HepG2 (cell line): ENCODE results near the gene NUDT8. TPM values are rescaled to one million over a fixed set of nuclear protein-coding genes. Genes with fewer than 3 reads are reported as not detected.

Experiments
- ISX ChIP-seq: sonication (generic); formaldehyde crosslinking; conservative IDR thresholded peaks from 2 replicates; pipeline ENCODE4 v1.5.0; 2020; ENCODE audit warnings: missing genetic modification reagents
- JUNB ChIP-seq: sonication (generic); formaldehyde crosslinking; IDR thresholded peaks from 2 replicates; pipeline ENCODE4 v1.8.0; 2022; ENCODE audit warnings: missing genetic modification reagents, mild to moderate bottlenecking, borderline replicate concordance
- RFXANK ChIP-seq: IDR thresholded peaks from 2 replicates; pipeline ENCODE4 v1.6.1; 2016
- RXRA ChIP-seq: sonication (generic); formaldehyde crosslinking; IDR thresholded peaks from 2 replicates; pipeline ENCODE4 v1.5.1; 2020; ENCODE audit warnings: missing genetic modification reagents
- SNAI1 ChIP-seq: sonication (generic); formaldehyde crosslinking; IDR thresholded peaks from 2 replicates; pipeline ENCODE4 v1.5.0; 2020; ENCODE audit warnings: mild to moderate bottlenecking, missing genetic modification reagents, borderline replicate concordance
- STAG1 ChIP-seq: sonication (generic); formaldehyde crosslinking; IDR thresholded peaks from 2 replicates; pipeline ENCODE4 v1.4.0; 2020; ENCODE audit warnings: missing genetic modification reagents
- ZNF10 ChIP-seq: sonication (generic); formaldehyde crosslinking; IDR thresholded peaks from 2 replicates; pipeline ENCODE4 v1.4.0; 2020; ENCODE audit warnings: mild to moderate bottlenecking, low read depth, missing genetic modification reagents, borderline replicate concordance
- ZNF17 ChIP-seq: sonication (generic); formaldehyde crosslinking; IDR thresholded peaks from 2 replicates; pipeline ENCODE4 v1.5.0; 2020; ENCODE audit warnings: mild to moderate bottlenecking, missing genetic modification reagents
- ZNF556 ChIP-seq: sonication (generic); formaldehyde crosslinking; IDR thresholded peaks from 2 replicates; pipeline ENCODE4 v1.4.0; 2020; ENCODE audit warnings: mild to moderate bottlenecking, missing genetic modification reagents, borderline replicate concordance
- ZNF775 ChIP-seq: sonication (generic); formaldehyde crosslinking; IDR thresholded peaks from 2 replicates; pipeline ENCODE4 v1.4.0; 2020; ENCODE audit warnings: missing genetic modification reagents, mild to moderate bottlenecking, moderate library complexity, borderline replicate concordance
- ZNF780A ChIP-seq: sonication (generic); formaldehyde crosslinking; IDR thresholded peaks from 2 replicates; pipeline ENCODE4 v1.8.0; 2022; ENCODE audit warnings: mild to moderate bottlenecking, missing genetic modification reagents, moderate library complexity
- ZNF781 ChIP-seq: sonication (generic); formaldehyde crosslinking; IDR thresholded peaks from 2 replicates; pipeline ENCODE4 v1.5.1; 2020; ENCODE audit warnings: borderline replicate concordance, mild to moderate bottlenecking, missing genetic modification reagents; ENCODE audit errors: not compliant biosample characterization
- polyA plus RNA-seq, 8 experiments: library from polyadenylated mRNA; depleted of rRNA in 3 of 8; stranded (reverse) in 7 of 8; unstranded in 1 of 8; fragments of >200 nt; fragmentation: Illumina TruSeq in 4 of 8; extraction: Trizol in 4 of 8; gene quantifications; 2 replicates each; pipeline versions ENCODE4 v1.2.1 to v1.2.3, GENCODE V29; 2011 to 2016; ENCODE audit warnings: low read depth in 4 of 8, missing spikeins in 1 of 8, mixed read lengths in 1 of 8; ENCODE audit not compliant: insufficient read depth in 1 of 8
- total RNA-seq, 5 experiments: library from RNA; depleted of rRNA; stranded (reverse); fragments of >200 nt; fragmentation: Illumina TruSeq; extraction: Trizol; gene quantifications; 2 replicates each; pipeline ENCODE4 v1.2.3, GENCODE V29; 2016; ENCODE audit warnings: low read depth in 1 of 5
- TF ChIP-seq, protein P1 (sequence below): sonication (generic); formaldehyde crosslinking; IDR thresholded peaks from 2 replicates; pipeline ENCODE4 v1.4.0; 2020; ENCODE audit warnings: mild to moderate bottlenecking, missing genetic modification reagents, borderline replicate concordance
- TF ChIP-seq, protein P2 (sequence below): IDR thresholded peaks from 2 replicates; pipeline ENCODE4 v1.6.1; 2016; ENCODE audit warnings: control low read depth
- TF ChIP-seq, protein P3 (sequence below): sonication (generic); formaldehyde crosslinking; IDR thresholded peaks from 2 replicates; pipeline ENCODE4 v1.4.0; 2020; ENCODE audit warnings: mild to moderate bottlenecking, missing genetic modification reagents
- TF ChIP-seq, protein P4 (sequence below): sonication (generic); formaldehyde crosslinking; conservative IDR thresholded peaks from 2 replicates; pipeline ENCODE4 v1.8.0; 2022; ENCODE audit warnings: missing genetic modification reagents
- TF ChIP-seq, protein P5 (sequence below): sonication (generic); formaldehyde crosslinking; IDR thresholded peaks from 2 replicates; pipeline ENCODE4 v1.5.1; 2020; ENCODE audit warnings: mild to moderate bottlenecking, missing genetic modification reagents, moderate library complexity

Gene NUDT8
- total and polyA plus RNA-seq, 2 of the 13 experiments (the other 11 are each of a cell fraction or from before 2014, with no cell fraction given): 6.7 to 25.8 TPM

DNA sequence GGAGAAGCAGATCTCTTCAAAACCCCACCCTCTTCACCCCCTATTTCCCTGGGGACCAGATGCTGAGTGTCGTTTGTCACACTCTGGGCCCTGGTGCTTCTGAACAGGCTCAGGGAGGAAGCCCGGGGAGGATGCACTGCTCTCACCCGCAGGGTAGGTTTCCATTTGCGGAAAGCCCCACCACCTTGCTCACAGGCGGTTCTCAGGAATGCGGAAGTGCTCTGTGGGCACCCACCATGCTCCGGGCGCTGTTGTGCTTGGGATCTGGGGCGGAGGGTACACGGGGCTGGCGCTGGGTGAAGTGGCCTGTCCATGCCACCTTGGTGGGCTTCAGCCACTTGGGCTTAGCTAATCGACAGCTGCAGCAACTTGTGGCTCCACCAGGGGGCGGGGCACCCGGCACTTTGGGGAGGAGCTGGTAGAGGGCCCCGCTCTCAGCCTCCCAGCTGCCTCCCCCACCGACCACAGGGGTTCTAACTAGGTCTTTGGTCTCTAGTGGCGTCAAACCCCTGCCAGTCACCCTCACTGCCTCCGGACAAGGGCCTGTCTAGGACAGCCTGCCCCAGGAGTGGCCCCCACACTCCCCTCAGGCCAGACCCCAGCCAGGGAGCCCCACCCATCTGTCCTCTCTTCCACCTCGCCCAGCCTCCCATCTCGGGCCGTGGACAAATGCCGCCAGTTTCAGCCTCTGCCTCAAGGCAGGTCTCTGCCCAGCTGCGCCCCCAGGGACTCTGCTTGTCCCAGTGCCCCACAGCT, 15.6 kb downstream of the NUDT8 start (continued):
- TF ChIP-seq, protein P1, sequence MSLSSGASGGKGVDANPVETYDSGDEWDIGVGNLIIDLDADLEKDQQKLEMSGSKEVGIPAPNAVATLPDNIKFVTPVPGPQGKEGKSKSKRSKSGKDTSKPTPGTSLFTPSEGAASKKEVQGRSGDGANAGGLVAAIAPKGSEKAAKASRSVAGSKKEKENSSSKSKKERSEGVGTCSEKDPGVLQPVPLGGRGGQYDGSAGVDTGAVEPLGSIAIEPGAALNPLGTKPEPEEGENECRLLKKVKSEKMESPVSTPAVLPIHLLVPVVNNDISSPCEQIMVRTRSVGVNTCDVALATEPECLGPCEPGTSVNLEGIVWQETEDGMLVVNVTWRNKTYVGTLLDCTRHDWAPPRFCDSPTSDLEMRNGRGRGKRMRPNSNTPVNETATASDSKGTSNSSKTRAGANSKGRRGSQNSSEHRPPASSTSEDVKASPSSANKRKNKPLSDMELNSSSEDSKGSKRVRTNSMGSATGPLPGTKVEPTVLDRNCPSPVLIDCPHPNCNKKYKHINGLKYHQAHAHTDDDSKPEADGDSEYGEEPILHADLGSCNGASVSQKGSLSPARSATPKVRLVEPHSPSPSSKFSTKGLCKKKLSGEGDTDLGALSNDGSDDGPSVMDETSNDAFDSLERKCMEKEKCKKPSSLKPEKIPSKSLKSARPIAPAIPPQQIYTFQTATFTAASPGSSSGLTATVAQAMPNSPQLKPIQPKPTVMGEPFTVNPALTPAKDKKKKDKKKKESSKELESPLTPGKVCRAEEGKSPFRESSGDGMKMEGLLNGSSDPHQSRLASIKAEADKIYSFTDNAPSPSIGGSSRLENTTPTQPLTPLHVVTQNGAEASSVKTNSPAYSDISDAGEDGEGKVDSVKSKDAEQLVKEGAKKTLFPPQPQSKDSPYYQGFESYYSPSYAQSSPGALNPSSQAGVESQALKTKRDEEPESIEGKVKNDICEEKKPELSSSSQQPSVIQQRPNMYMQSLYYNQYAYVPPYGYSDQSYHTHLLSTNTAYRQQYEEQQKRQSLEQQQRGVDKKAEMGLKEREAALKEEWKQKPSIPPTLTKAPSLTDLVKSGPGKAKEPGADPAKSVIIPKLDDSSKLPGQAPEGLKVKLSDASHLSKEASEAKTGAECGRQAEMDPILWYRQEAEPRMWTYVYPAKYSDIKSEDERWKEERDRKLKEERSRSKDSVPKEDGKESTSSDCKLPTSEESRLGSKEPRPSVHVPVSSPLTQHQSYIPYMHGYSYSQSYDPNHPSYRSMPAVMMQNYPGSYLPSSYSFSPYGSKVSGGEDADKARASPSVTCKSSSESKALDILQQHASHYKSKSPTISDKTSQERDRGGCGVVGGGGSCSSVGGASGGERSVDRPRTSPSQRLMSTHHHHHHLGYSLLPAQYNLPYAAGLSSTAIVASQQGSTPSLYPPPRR (CRISPR knock-in tag): 0 out of 2 replicates have a peak, but pooled peaks have one; percentile 20
- TF ChIP-seq STAG1 (CRISPR knock-in tag) (peak; percentile 35), ZNF780A (CRISPR knock-in tag) (no peak), RXRA (CRISPR knock-in tag) (no peak), JUNB (CRISPR knock-in tag) (no peak), ZNF10 (CRISPR knock-in tag) (no peak), ZNF17 (no peak), ZNF556 (CRISPR knock-in tag) (0 out of 2 replicates have a peak, but pooled peaks have one; percentile 46), ISX (no peak), SNAI1 (CRISPR knock-in tag) (no peak), RFXANK (CRISPR knock-in tag) (no peak), ZNF775 (CRISPR knock-in tag) (no peak), ZNF781 (CRISPR knock-in tag) (no peak)
- TF ChIP-seq, protein P2, sequence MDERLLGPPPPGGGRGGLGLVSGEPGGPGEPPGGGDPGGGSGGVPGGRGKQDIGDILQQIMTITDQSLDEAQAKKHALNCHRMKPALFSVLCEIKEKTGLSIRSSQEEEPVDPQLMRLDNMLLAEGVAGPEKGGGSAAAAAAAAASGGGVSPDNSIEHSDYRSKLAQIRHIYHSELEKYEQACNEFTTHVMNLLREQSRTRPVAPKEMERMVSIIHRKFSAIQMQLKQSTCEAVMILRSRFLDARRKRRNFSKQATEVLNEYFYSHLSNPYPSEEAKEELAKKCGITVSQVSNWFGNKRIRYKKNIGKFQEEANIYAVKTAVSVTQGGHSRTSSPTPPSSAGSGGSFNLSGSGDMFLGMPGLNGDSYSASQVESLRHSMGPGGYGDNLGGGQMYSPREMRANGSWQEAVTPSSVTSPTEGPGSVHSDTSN (CRISPR knock-in tag): no peak
- TF ChIP-seq, protein P3, sequence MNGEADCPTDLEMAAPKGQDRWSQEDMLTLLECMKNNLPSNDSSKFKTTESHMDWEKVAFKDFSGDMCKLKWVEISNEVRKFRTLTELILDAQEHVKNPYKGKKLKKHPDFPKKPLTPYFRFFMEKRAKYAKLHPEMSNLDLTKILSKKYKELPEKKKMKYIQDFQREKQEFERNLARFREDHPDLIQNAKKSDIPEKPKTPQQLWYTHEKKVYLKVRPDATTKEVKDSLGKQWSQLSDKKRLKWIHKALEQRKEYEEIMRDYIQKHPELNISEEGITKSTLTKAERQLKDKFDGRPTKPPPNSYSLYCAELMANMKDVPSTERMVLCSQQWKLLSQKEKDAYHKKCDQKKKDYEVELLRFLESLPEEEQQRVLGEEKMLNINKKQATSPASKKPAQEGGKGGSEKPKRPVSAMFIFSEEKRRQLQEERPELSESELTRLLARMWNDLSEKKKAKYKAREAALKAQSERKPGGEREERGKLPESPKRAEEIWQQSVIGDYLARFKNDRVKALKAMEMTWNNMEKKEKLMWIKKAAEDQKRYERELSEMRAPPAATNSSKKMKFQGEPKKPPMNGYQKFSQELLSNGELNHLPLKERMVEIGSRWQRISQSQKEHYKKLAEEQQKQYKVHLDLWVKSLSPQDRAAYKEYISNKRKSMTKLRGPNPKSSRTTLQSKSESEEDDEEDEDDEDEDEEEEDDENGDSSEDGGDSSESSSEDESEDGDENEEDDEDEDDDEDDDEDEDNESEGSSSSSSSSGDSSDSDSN (CRISPR knock-in tag): no peak
- TF ChIP-seq, protein P4, sequence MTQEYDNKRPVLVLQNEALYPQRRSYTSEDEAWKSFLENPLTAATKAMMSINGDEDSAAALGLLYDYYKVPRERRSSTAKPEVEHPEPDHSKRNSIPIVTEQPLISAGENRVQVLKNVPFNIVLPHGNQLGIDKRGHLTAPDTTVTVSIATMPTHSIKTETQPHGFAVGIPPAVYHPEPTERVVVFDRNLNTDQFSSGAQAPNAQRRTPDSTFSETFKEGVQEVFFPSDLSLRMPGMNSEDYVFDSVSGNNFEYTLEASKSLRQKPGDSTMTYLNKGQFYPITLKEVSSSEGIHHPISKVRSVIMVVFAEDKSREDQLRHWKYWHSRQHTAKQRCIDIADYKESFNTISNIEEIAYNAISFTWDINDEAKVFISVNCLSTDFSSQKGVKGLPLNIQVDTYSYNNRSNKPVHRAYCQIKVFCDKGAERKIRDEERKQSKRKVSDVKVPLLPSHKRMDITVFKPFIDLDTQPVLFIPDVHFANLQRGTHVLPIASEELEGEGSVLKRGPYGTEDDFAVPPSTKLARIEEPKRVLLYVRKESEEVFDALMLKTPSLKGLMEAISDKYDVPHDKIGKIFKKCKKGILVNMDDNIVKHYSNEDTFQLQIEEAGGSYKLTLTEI (CRISPR knock-in tag): no peak
- TF ChIP-seq, protein P5, sequence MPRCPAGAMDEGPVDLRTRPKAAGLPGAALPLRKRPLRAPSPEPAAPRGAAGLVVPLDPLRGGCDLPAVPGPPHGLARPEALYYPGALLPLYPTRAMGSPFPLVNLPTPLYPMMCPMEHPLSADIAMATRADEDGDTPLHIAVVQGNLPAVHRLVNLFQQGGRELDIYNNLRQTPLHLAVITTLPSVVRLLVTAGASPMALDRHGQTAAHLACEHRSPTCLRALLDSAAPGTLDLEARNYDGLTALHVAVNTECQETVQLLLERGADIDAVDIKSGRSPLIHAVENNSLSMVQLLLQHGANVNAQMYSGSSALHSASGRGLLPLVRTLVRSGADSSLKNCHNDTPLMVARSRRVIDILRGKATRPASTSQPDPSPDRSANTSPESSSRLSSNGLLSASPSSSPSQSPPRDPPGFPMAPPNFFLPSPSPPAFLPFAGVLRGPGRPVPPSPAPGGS (CRISPR knock-in tag): no peak
